SK-MEL-5 (cell line): Measurements from ENCODE around the gene ACSL1. TPM values are rescaled to one million over a fixed set of nuclear protein-coding genes. Genes with fewer than 3 reads are reported as not detected.
A peak's percentile ranks its signal among the peaks of the same experiment; 100 is the strongest.

ENCODE experiments used
- DNase-seq: peaks from one replicate; pipeline ENCODE4 v3.0.0-alpha.2; 2016; ENCODE audit warnings: low read depth, low spot score
- in situ Hi-C: cut with HindIII; loops from 2 replicates; pipeline ENCODE4 v1.10.0; 2016; ENCODE audit warnings: low sequenced_read_pairs, high pct_unique_total_duplicates, low pct_unique_long_range_greater_than_20kb
- total RNA-seq: library from RNA; depleted of rRNA; stranded (reverse); fragments of >200 nt; shearing (Covaris generic); gene quantifications from 2 replicates; pipeline ENCODE4 v1.2.3, GENCODE V29; 2014

Gene ACSL1
- total RNA-seq, 1 experiment from 2014 or later, result 126 TPM

DNA sequence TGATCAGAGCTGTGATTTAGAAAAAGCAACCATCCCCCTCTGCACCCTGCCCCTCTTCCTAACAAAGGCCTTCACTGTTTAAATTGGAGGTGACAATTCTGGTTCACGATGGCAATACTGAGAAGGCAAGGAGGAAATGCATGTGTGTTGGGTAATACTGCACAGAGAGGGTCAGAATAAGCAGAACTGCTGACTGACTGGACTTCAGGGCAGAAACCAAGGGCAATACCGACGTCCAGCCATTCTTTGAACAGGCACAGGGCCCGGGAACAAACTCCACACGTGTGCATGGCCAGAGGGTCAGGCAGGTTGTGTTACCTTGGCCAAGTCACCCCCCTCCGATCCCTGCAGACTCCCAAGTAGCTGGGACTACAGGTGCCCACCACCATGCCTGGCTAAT lies 6.0 kb downstream of the ACSL1 start:
- no peak for DNase-seq
- in situ Hi-C loops, result no loop called here

DNA sequence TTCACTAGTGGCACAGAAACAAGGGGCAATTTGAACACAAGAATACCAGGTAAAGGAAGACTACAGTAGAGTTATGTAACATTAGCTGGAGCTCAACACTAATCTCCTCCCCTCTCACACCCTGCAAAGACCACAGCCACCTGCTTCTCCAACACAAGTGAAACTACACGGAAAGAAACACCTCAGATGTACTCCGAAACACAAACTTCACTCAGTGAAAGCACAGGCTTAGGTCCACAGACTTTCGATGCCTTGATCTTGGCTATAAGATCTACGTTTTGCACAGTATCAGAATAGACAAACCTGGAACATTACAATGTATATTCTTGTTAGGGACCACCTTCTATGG lies 7.6 kb downstream of the ACSL1 start:
- in situ Hi-C loops, result no loop called here
- no peak for DNase-seq

DNA sequence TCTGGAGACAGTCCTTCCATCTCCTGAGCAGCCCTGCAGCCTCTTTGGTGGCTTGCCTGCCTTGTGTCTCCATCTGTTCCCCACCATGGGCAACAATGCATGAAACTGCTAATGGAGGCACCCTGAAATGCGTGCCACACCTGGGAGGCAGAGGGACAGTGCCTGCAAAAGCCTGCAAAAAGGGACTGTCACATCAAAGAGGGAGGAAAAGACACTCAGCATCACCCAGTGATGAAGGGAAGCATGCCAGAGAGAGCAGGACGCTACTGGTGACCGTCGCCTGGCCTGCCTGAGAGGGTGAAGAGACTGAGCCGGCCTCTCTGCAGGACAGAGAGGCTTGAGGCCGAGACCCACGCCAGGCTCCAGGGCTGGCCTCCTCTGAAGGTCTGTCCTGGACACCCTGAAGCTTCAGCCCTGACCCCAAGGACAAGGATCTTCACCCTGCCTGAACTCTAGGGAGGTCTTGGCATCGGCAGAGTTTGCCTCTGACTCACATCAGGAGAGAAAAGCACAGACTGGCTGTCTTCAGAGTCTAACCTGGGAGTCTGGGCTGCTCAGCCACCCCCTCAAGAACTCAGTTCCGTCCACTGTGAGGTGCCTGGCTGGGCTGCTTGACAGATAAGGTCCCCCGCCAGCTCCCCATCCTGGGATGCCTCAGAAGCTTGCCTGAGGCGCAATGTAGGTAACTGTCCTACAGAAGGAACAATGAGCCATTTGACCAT lies 8.1 kb downstream of the ACSL1 start:
- in situ Hi-C loops, result no loop called here
- DNase-seq, result no peak

DNA sequence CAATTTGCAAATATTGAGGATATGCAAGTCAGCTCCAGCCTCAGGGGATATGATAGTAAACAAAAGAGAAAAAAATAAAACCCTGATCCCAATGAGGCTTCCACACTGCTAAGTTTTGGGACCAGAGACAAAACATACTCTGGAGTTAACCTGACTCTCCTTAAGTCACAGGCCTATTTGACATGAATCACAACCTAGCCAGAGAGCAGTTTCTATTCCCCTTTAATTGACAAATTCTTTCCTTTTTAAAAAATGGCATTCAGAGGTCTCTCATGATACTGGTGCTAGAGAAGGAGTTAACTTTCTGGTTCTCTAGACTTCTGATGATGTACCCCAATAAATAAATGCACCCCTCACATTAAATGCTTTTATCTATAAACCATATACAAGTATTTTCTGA lies 8.8 kb downstream of the ACSL1 start:
- DNase-seq, result no peak
- in situ Hi-C loops, result no loop called here

DNA sequence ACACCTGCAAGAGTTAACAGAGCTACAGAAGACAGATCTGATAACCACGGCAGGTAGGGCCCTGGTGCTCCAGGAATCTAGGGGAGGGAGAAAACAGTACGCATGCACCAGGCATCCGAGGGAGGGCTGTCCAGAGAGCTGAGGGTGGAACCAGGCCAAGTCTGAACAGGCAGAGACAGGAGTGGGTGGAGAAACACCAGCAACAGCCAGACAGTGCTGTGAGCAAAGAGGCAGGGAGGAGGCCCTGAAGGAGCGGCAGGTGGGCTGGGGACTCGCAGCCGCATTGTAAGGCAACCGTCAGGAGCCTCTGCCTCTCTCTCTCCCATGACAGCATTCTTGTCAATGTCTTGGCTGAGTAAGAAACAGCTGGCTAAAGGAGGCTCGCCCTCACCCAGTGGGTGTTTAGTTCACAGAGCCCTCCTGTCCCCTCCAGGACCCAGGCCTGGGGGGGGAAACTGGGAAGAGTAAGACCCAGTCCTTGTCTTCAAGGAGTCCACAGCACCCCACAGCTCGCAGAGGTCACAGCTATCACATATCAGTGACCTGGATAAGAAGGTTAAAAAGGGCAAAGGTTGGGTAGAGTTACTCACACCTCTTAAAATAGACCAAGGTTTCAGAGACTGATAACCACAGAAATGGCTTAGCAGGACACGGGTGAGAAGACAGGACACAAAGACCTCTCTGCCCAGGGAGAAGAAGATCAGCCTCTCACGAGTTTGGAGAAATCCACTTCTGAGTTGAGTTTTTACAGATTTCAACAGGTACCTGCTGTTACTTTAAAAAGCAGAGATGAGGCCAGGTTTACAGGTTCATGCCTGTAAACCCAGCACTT lies 10.5 kb downstream of the ACSL1 start:
- in situ Hi-C loops, result no loop called here

DNA sequence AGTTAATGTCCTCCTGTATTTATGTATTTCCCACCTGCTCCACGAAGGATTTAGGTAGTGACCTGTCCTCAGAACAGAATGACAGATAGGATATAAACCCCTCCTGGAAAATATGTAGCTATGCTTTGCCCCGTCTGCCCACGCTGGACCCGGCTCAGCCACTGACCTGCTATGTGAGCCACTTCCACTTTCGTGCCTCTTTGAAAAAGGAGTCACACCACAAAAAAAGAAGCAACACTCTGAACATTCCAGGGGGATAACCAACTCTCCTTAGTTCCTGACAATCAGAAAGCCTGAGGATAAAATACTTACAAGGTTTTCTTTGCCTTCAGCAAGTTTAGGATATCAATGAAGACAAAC lies 11.1 kb downstream of the ACSL1 start:
- in situ Hi-C loops, result no loop called here
- DNase-seq, result no peak

More for the DNA sequence above, 10.5 kb downstream of the ACSL1 start:
- DNase-seq, result no peak

DNA sequence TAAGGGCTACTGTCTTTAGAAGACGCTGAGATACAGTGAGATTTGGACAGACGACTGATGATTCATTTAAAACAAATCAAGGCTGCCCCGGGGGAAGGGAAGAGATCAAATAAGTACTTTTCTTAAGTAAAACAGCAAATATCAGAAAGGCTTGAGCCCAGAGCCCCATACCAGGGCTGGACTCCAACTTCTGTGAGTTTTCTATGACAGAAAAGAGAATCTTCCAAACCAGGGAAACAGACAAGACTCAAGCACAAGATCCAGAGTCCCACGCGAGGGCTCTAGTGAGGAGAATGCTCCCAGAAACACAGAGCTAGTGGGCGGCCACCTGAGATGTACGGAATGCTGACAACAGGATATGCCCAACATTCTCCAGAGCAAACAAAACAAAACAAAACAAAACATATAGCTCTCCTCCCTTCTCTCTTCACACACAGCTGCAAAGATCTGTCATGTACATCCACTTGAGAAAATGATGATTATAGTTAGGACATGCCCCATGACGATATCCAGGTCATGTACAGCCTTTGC lies 13.1 kb downstream of the ACSL1 start:
- in situ Hi-C loops, result no loop called here

DNA sequence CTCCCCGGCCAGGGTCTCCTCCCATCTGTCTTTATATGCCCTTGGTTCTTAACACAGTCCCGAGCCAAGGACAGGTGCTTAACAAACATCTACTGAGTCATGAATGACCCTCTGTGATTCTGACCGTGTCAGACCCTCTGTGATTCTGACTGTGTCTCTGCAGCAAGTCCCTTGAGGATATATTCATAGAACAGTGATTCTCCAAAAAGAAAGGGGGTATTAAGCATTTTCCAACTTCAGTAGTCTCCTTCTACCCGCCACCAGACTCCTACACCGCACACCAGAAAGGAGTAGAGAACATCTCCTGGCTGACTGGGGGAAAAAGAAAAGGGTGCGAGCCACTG lies 13.6 kb downstream of the ACSL1 start:
- in situ Hi-C loops, result no loop called here
- peak; percentile 48 for DNase-seq

More for the DNA sequence above, 13.1 kb downstream of the ACSL1 start:
- DNase-seq, result no peak

DNA sequence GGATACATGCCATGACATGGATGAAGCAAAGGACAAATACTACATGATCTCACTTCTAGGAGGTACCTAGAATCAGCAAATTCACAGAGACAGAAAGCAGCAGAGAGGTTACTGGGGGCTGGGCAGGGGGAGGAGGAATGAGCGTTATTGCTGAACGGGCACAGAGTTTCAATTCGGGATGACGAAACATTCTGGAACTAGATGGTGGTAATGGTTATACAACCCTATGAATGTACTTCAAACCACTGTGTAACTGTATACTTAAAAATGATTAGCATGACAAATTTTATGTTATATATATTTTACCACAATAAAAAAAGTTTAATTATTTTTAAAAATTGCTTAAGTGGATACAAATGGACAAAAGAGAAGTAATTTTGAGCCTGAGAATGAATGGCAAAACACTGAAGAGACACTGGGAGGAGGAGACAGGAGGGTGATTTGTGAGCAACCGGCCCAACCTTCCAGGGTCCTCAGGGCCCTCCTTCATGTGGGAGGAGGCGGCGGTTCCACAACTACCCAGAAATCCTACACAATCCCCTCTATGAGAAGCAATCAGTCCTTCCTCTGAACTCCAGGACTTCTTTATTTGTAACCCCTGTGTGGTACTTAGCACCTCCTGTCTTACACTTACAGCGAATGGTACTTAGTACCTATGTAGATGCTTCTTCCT lies 14.1 kb downstream of the ACSL1 start:
- no peak for DNase-seq

DNA sequence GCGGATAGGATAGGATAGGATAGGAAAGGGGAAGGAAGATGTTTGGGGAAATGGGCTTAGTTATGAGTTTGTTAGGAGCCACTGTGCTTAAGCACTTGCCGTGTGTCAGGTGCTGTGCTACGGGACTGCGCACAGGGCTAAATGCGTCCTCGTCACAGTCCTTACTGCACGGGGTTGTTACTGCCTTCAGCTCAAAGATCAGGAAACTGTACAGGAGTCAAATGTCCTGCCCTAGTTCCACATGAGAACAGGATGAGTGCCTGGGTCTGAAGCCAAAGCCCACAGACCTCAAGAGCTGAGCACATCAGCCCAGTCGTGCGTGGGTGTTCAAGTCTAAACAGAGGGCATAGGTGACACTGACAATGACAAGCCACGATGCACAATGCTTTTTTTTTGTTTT lies 15.0 kb downstream of the ACSL1 start:
- no peak for DNase-seq
- in situ Hi-C loops, result no loop called here

More for the DNA sequence above, 14.1 kb downstream of the ACSL1 start:
- in situ Hi-C loops, result no loop called here

DNA sequence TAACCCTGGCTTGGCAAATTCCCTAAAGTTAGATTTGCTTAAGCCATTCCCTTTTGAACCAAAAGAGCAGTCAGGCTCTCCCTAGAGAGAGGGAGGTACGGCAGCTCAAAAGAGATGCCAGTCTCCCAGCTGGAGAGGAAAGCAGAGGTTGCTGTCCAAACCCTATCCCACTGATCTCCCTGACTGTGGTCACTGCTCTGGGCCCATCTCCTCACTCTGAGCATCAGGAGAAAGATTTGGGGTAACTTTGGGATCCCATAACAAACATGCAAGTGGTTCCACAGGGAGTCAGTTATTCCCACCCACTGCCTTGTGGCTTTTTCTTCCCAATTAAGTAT lies 17.1 kb downstream of the ACSL1 start:
- no peak for DNase-seq
- in situ Hi-C loops, result no loop called here

DNA sequence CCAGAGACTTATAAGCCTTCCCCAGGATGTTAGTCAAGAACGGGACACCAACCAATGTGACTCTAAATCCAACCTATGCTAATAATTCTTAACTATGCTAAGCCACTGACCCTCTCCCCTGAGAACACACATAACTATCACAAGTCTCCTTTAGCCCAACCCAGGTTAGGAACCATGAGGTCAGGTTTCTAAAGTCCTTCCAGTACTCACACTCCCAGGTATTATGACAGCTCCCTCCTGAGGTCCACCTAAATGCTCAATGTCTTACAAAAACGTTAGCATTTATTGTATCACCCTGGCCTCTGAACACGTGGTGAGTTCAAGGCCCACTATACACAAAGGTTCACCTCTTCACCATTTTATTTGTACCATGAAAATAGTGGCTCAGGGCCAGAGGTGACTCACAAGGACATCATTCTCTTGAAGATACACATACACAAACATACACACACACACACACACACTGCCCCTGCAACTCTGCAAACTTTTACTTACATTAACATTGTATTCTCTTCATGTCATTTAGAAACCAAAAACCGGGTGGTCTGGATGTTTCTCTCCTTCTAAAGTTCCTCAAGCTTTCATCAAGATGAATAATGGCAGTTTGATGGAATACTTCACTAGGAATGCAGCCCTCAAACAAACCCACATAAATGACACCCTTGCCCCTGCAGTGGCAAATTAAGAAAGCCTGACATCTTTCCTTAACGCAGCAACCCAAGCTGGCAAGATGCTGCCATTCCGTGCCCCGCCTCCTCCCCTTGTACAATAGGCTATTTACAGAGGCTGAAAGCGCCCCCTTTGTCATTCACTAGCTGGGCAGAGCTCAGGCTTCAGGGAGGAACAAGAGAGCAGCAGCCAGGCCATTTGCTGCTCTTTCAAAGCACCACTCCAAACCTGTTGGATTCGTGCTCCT lies 17.7 kb downstream of the ACSL1 start:
- in situ Hi-C loops, result no loop called here
- DNase-seq, result peak; percentile 87

DNA sequence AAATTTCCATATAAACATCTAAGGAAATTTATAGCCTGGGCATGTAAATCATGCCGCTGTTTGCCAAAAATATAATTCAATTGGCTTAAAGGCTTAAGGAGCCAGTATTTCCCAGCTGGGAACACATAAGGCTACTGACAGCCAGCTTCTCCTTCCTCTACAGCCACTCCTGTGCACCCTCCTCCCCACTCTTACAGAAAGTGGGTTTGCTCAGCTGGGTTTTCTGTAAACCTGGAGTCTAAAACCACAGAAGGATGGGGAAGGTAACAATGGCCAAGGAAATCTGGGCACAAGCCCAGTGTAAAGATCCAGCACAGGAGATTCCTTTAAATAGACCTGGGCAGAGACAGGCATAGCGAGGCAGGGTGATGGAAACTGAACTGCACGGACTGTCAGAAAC lies 18.5 kb downstream of the ACSL1 start:
- no peak for DNase-seq
- in situ Hi-C loops, result no loop called here

DNA sequence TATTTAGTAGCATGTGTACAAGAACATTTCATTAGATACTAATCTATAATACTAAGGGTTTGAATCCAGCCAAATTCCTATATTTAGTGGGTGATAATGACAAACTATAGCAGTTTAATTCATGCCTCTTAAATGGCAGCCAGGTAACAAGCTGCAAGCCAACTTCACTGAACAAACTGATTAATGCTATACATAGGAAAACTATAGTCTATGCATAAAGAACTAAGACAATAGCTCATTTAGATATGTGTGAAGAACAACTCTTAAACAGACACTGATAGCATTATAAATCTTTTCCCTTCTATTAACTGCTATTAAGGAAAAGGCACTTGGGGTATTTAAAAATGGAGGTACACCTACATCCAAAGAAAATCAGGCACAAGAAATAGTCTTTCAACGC lies 19.1 kb downstream of the ACSL1 start:
- no peak for DNase-seq
- in situ Hi-C loops, result no loop called here

DNA sequence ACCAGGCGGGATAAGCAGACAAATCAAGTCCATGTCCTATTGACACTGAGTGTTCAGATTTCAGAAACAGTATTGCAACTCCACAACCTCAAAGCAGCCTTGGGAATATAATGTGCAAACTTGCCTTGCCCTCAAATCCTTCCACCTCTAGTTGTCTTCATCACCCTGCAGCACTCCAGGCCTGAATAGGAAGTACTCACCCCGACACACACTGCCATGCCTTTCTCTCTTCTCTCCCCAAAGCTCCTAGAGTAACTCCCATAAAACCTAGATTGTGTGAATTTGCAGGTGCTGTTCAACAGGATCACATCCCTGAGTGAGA lies 19.6 kb downstream of the ACSL1 start:
- in situ Hi-C loops, result no loop called here
- no peak for DNase-seq

DNA sequence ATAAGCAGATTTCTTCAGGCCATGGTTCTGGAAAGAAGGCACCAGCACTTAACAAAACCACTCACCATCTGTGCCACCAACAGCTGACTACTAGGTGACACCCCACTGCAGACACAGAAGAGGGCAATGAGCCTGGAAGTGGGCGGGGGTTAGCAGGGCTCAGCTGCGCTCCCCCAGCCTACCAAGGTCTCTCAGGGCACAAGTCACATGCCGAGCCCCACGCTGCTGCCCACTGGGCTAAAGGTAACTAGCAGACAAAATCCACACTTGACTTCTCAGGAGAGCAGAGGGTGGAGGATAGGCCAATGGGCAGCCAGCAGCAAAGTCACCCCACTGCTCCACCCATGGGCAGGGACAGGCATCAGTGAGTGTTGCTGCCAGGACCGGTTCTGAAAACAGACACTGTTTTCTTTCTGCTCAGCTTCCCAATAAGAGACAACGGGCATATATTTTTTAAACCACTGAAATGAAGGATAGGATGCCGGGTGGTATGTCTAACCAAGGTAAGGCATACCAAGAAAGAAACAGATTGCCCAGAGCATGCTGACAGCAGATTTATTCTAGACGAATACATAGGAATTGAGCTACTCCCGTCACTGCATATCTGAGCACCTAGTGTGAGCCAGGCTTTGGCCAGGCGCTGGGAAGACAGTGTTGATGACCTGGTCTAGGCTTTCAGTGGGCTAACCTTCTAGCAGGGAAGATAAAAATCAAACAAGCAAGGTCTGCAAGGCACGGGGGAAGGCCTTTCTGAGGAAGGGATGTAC lies 20.1 kb downstream of the ACSL1 start:
- in situ Hi-C loops, result no loop called here
- peak; percentile 42 for DNase-seq

DNA sequence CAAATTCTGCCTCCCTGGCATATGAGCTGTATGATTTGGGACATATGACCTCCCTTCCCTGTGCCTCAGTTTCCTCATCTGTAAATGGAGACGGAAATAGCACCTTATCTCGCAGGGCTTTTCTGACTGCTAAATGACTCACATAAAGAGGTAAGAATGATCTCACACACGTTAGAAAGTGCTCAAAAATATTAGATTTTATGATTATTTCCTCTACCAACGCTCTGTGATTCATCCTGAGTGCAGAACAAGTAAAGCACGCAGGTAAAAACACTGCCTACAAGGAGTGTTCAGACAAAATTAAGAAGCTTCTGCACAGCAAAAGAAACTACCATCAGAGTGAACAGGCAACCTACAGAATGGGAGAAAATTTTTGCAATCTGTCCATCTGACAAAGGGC lies 21.1 kb downstream of the ACSL1 start:
- no peak for DNase-seq
- in situ Hi-C loops, result no loop called here
